ENCODE results near the gene PARD3B.

The PARD3B gene

DNA sequence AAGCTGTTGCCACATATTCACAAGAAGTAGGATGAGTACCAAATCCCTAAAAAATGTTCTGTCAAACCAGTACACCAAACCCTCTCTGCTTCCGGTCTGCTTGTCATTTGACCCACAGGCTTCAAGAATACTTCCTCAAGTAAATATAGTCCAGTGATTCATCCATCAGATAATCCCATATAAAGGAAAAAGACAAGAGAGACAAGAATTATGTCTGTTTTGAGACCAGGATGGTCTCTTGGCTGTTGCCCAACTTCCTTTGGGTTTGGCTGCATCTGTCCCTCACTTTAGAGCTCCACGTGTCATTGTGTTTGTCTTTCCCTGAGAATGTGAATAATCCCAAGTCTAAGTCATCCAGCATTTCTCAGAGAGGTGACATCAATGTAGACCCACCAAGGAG, 1045.5 kb downstream of the PARD3B start:
- no peak for DNase-seq

DNA sequence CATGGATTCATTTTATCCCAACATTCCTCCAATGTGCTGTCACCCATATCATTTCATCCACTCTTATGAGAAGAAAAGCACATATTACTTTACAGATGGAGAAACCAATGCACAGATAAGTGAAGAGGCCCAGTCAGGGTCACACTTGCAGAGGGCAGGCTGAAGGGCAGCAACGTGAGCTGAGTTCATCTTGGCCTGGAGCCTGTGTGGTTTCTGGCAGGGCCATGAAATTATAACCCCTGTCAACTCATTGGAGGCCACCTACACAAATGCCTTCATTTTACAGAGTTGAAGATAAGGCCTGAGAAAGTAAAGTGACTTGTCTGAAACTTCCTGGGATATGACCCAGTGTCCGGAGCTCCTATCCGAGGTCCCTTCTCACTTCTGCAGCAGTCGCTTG, 1048.6 kb downstream of the PARD3B start:
- no peak for DNase-seq

DNA sequence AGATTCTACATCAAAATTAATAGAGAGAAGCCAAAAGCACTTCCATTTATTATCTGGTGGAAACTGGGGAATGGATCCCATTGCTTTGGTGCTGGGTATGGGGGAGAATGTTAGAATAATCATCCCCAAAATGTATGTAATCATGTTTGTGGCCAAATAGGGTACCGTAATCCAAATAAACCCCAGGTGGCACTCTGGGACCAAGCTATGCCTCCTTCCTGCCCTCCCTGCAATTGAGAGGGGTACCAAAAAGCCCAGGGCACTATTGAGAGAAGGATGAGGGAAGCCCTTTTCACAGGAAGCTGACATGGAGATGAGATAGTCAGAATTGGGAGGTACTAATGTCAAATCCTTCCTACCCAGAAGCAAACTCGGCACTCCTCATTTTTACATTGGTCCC, 1051.3 kb downstream of the PARD3B start:
- no peak for DNase-seq

DNA sequence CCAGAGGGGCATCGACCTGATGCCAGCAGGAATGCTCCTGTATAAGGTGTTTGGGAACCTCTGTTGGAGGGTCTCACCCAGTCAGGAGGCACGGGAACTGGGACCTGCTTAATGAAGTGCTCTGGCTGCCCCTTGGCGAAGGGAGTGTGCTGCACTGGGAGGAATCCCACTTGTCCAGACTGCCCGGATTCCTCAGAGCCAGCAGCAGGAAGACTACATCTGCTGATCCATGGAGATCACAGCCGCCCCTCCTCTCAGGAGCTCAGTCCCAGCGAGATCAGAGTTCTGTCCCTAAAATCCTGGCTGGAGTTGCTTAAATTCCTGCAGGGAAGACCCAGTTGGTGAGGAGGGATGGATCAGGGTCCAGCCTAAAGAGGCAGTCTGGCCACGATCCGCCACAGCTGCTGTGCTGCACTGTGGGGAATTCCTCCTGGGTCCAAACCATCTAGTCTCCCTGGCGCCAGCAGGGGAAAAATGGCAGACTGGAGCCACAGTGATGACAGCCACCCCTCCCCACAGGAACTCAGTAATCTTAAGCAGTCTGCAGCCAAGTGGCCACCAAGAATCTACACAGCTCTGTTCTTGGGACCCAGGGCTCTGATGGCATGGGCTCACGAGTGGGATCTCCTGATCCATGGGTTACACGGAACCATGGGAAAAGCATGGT, 1060.5 kb downstream of the PARD3B start:
- no peak for DNase-seq

DNA sequence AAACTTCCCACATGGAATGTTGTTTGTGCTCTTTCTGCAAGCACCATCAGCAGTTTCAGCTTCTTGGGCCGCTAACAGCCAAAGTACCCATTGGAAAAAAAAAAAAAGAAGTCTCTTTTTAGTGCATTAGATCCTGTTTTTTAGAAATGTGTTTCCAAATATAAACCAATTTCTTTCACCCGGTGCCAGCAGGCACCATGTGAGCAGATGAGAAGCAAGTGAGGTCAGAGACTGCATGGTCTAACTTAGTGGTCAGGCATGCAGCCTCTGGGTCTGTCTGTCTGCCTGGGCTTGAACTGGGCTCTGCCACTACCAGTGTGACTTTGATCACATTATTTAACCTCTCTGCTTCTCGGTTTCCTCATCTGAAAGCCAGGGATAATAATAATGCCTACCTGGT, 1061.9 kb downstream of the PARD3B start:
- DNase-seq: no peak

DNA sequence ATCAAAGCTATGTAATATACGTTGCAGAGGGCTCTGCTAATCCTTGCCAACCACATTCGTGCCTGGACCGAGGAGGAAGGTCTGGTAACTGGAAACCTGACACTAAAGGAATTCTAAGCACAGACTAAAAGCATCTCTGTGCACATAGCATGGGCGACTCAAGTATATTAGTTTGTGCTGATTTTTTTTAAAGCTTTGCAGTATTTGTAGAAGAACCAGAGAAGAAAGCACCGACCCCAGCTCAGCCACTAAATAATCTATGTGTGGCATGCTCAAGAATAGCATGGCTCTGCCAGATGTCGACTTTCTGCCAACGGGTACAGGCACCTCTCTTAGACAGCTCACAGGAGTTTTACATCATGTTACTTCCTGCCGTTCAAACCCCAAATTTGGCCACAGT, 1063.8 kb downstream of the PARD3B start:
- DNase-seq: no peak

DNA sequence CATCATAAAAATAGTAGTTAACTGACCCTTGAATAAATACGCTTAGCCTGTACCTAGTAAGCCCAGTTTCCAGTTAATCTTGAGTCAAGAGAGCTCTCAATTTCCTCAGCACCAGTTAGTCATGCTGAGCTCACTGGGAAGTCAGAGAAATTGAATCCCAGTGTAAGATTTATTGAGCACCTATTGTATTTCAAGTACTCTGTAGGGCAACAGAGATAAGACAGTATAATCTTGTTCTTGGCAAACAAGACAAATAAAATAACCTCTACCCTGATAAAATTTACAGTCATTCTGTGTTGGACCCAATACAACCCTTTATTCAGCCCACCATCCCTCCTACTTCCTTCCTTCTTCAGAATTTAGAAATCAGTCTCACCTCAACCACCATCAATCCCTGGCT, 1065.2 kb downstream of the PARD3B start:
- DNase-seq: no peak

DNA sequence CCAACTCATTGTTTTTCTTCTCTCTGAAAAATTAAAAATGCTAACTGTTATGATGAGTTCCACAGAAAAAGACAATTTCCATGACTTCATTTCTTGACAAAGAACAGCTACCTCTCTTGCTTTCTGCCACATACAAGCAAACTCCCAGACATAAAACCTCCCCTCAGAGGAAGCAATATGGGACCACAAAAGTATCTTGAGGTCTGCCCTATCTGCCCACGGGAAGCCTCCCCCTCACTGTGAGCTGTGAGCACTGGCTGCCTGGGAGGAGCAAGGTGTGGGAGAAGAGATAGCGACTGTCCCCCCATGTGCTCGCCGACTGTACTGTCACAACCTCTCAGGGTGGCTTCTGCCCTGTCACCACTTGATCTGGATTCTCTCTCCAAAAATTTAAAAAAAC, 1067.4 kb downstream of the PARD3B start:
- peak; percentile 78 for DNase-seq

DNA sequence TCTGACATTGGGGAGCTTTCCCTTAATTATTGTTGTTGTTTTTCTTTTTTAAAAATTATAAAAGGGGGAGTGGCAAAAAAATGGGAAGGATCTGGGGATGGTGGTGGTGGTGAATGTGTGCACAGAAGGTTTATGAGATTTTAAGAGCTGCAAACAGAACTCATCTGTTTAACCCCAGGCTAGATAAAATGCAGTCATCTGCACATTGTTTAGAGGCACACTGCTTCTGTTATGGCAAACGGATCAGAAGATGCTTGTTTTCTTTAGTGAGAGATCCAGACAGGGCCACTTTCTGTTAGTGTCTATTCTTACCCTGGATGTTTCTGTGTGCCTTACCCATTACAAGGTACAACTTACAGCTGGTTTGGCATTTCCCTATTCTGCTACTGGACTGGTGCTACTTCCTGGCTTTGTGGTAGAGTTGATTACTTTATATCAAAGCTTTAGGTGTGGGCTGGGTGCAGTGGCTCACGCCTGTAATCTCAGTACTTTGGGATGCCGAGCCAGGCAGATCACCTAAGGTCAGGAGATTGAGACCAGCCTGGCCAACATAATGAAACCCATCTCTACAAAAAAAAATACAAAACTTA, 1068.8 kb downstream of the PARD3B start:
- DNase-seq: no peak

DNA sequence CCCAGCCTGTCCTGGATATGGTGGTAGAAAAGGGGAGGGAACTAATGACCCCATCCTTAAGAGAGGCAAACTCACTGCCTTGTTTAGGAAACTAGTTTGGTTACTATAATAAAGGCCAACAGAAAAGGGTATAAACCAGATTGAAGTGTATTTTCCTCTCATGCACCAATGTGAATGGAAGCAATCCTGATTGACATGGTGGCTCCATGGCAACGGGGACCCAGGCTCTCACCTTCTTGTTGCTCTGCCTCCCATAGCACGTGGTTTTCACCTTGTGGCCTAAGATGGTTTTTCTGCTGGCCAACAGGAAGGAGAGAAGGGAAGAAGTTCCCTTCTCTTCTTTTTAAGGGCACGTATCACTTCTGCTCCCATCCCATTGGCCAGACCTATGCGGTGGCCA, 1069.7 kb downstream of the PARD3B start:
- no peak for DNase-seq

DNA sequence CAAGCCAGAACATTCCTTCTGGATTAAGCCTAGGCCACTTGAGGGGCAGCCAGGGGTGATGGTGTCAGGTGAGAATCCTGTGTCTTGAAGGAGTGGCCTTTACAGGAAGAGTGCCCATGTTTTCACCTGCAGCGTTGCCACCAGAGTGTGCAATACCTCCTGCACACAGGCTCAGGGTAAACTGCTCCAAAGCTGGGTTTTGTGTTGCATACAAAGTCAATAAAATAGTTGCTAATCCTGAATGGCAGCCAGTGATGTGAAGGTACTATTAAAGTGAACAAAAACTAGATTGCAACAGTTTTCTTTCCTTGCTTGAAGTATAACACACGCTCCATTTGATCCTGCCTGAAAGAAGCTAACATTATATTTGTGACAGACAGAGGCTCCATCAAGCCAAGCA, 1072.6 kb downstream of the PARD3B start:
- DNase-seq: no peak

DNA sequence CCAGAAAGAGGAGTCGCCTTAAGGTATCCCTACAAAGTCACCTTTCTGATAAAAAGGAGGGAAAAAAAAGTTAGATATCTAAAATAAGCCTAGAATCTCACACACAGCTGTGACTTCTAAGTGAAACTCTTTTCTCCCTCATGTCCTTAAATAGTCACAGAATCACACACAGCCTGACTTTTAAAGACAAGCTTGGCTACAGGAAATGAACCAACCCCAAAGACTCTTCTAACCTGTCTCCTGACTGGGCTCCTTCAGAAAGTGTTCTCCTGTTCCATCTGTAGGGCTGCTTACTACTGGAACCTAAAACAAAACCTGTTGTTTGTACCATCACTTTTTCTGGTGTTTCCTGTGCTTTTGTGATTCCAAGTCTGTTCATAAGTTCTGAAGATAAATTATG, 1074.3 kb downstream of the PARD3B start:
- no peak for DNase-seq

DNA sequence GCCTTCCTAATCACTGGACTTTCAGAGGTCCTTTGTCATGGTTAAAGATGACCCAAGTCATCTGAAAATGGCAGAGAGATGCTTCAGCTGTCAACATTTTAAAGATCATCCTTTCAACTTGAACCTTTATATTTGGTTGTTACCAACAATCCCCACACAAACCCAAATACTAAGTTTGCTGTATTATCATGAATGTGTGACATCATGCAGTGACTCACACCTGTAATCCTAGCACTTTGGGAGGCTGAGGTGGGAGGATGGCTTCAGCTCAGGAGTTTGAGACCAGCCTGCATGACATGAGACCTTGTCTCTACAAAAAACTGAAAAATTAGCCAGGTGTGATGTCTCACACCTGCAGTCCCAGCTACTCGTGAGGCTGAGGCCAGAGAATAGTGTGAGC, 1081.8 kb downstream of the PARD3B start:
- no peak for DNase-seq

DNA sequence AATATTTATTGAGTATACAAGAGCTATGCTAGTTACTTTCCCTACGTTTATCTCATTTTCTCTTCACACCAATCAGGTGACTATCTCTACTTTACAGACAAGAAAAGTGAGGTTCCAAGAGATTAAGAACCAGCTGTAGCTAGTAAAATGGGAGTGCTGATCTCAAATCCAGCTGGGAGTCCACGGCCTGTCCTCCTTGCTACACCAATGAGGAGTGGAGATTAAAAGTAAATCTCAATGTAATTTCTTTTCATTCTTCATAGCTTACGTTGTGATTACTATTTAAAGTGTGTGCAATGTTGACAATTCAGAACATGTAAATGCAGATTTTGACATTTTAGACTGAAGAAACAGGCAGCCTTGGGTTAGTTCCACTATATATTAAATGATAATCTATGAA, 1083.1 kb downstream of the PARD3B start:
- no peak for DNase-seq

DNA sequence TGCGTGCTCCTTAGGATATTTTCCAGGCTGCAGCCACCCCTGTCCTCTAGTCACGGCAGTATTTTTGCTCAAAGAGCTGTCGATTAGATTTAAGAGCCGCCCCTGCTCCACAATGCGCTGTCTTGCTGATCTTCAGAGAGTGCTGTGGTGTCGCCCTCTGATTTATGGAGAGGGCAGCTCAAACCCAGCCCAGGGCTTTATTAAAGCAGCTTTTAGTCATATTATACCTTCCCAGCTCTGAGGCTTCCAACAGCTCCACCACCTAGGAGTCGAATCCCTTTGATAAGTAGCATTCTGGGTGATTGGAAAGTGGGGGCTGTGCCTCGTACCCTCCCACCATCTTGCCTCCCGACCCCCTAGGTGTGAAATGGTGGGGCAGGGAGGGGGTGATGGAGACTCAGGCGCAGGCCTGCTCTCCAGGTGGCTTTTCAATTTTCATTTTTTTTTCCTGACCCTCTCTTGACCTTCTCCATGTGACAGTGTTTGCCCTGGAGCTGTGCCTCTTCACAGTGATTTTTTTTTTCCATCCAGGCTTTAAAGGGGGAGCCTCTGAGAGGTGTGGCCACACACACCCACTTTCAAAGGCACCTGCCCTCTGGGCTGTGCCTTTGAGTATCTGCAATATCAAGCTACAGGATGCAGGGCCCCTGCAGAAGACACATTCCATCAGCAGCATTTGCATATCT, 1084.0 kb downstream of the PARD3B start:
- DNase-seq: no peak

DNA sequence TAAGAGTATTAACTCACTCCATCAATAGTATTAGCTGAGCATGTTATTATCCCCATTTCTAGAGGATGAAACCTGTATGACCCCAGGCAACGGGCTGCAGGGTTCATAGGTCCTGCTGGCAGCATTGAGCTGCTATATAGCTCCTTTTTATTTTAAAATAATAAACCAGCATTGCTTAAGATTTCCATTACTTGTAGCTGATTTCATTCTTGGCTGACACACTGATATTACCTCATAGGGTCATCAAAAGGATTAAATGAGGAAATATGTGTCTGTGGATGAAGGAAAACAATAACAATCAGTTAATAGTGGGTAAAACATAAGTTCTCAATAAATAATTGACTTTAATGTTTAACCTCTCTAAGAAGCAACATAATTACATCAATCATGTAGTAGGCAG, 1088.7 kb downstream of the PARD3B start:
- DNase-seq: no peak

DNA sequence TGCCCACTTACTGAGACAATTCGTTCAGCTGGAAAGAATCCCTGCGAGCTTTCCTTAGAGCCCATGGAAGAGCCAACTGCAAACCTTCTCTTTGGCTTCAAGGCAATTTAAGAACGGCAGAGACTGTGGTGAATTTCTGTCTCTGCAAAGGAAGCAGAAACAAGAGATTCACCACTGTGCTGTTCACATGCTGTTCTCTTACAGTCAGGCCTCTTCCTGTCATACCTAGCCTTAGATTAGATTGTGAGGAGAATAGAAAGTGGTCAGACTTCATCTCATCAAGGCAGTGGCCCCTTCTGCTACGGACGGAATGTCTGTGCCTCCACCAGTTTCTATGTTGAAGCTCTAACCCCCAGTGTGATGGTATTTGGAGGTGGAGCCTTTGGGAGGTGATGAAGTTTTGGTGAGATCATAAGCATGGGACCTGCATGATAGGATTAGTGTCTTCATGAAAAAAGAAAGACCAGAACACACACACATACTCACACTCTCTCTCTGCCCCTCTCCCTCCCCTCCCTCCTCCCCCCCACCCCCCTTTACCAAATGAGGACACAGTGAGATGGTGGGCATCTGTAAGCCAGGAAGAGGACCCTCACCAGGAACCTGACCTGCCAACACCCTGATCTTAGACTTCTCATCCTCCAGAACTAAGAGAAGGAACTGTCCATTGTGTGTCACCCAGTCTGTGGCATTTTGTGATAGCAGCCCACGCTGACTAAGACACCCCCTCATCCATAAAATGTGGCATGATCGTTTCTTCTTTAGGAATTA, 1091.5 kb downstream of the PARD3B start:
- DNase-seq: no peak

DNA sequence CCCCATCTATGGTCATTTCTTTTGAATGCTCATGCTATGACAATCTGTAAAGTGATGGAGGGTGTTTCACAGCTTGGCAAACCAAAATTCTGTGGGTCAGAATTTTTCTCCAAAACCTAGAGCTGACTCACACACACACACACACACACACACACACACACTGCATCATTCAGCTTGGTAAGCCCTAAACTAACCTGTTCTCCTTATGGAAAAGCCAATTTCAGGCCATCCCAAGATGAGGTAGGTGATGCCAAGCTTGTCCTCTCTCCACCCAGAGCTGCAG, 1092.0 kb downstream of the PARD3B start:
- DNase-seq: no peak

DNA sequence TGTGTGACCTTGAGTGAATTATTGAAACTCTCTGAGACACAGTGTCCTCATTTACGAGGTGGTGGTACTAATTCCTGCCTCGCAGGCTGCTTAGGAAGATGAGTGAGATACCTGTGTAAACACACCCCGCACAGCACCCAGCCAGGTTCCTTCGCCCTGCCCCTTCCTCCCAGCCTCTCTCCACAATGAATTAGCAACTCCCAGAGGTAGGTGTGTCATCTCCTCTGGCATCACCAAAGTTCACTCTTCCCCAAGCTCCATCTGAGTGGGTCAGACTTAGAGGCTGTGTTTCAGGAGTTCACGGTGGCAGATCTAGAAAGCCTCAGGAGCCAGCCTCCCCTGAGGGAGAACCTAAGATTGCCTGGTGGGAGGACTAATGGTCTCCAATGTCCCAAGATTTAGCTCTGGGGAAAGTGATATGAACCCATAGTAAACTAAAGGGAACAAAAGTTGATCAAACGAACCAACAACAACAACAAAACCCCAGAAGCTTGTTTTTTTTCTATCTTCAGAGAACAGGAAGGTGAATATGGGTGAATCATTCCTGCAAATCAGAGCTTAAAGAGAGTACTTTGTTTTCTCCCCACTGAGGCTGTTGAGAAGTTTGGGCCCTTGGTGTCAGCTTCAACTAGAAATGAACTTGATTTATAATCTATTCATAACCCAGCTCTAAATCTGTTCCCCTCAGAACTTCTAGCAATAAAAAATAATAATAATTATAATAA, 1092.7 kb downstream of the PARD3B start:
- no peak for DNase-seq

DNA sequence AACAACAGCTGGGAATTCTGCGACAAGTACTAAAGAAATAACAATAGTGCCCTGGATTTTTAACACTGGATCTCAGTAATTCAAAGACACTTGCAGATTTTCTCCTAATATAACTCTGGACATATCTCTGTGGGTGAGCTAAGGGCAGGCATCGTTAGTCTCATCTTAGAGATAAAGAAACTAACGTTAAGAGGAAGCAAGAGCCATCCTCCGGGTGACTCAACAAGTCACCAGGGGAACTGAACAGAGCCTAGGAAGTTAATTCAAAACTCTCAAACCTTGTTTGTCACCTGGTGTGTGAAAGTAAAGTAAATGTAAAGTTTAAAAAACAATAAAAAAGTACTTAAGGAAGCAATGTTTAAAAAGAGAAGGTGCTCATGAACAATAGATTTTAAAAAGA, 1095.4 kb downstream of the PARD3B start:
- DNase-seq: no peak

DNA sequence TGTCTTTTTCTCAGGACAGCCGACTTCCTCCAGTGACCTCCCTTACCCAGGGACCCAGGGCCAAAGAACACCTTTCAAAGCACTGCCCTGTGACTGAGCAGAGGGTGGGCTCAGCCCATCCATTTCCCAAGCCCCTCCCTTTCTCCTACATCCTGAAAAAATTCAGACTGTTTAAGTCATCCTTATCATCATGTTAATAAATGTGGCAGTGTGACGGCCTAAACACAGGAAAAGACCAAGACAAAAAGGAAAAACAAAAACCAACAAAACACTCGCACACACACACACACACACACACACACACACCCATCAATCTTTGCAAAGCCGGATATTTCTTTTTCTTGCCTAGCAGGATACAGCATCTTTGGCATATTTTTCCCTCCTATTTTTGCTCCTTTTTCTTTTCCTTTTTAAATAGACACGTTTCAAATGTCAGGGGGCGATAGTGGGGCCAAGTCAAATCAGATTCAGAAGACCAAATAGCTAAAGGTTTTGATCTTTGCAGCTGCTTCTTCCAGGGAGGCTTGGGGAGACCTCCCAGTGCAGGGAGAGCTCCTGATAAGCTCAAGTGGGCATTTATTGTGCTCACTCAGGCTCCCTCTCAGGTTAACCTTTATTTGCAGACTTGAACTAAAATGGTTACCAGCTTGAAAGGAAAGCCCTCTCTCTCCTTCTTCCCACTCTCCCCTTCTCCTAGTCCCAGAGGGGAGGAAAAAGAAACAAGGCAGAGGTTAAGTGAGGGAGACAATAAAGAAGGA, 1097.5 kb downstream of the PARD3B start:
- no peak for DNase-seq

DNA sequence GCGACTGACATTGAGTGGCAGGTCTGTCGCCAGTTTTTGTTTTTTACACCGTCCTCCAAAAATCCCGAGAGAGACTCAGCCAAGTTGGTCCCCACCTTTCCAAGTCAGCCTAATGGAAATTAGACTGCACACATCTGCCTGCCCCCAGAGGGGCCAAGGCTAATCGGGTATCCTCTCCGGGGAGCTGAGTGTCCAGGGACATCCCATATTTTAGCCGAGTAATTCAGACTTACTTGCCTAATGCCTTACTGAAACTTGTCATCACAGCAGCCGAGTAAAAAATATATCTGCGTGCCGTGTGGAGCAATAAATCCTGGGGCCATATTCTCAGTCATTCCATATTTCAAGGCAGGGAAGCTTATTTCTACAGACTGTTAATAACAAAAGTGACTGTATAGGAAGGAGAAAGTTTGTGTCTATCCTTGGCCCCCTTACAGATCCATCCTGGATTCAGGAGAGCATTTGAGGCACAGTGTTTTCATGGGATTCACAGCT, 1098.2 kb downstream of the PARD3B start:
- DNase-seq: no peak
